HCT116 (cell line): Measurements from ENCODE around the gene ATAD5.

Experiments used
- CTCF ChIP-seq, 3 experiments: fragments of 200-600 bp in 1 of 3; sonication (generic) in 1 of 3; IDR thresholded peaks in 2 of 3; conservative IDR thresholded peaks in 1 of 3; 2 replicates each; pipeline ENCODE4 v1.5.1; 2012 to 2017; ENCODE audit warnings: low read depth in 2 of 3, low read length in 2 of 3, antibody characterized with exemption in 1 of 3, borderline replicate concordance in 1 of 3, control low read depth in 1 of 3, mild to moderate bottlenecking in 1 of 3, mixed read lengths in 1 of 3, mixed run types in 1 of 3, moderate library complexity in 1 of 3; ENCODE audit not compliant: insufficient read depth in 1 of 3
- EZH2 ChIP-seq: fragments of 200-600 bp; sonication (generic); IDR thresholded peaks from 2 replicates; pipeline ENCODE4 v1.6.1; 2017; ENCODE audit warnings: antibody characterized with exemption, mixed run types
- RAD21 ChIP-seq: IDR thresholded peaks from 2 replicates; pipeline ENCODE4 v1.6.1; 2012; ENCODE audit warnings: low read depth, mild to moderate bottlenecking
- TF ChIP-seq, protein P1 (sequence below): IDR thresholded peaks from 2 replicates; pipeline ENCODE4 v1.6.1; 2012; ENCODE audit warnings: low read depth

- TF ChIP-seq, protein P1, sequence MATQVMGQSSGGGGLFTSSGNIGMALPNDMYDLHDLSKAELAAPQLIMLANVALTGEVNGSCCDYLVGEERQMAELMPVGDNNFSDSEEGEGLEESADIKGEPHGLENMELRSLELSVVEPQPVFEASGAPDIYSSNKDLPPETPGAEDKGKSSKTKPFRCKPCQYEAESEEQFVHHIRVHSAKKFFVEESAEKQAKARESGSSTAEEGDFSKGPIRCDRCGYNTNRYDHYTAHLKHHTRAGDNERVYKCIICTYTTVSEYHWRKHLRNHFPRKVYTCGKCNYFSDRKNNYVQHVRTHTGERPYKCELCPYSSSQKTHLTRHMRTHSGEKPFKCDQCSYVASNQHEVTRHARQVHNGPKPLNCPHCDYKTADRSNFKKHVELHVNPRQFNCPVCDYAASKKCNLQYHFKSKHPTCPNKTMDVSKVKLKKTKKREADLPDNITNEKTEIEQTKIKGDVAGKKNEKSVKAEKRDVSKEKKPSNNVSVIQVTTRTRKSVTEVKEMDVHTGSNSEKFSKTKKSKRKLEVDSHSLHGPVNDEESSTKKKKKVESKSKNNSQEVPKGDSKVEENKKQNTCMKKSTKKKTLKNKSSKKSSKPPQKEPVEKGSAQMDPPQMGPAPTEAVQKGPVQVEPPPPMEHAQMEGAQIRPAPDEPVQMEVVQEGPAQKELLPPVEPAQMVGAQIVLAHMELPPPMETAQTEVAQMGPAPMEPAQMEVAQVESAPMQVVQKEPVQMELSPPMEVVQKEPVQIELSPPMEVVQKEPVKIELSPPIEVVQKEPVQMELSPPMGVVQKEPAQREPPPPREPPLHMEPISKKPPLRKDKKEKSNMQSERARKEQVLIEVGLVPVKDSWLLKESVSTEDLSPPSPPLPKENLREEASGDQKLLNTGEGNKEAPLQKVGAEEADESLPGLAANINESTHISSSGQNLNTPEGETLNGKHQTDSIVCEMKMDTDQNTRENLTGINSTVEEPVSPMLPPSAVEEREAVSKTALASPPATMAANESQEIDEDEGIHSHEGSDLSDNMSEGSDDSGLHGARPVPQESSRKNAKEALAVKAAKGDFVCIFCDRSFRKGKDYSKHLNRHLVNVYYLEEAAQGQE: no peak
- TF ChIP-seq CTCF (IDR thresholded peaks at IDR 0.05 in 2 of 3, conservative IDR thresholded peaks at IDR 0.05 in 1 of 3; ENCODE audit: borderline replicate concordance in 1 of 3, insufficient read depth in 1 of 3, low read depth in 2 of 3, low read length in 2 of 3): no peak
- TF ChIP-seq EZH2: no peak
- no peak for TF ChIP-seq RAD21
These were observed at the start of gene ATAD5 for GRCh38 chr17:30831663-30832437.
